Chondrocyte (in vitro differentiated cells): ENCODE results near the gene CDC42EP2. TPM values are rescaled to one million over a fixed set of nuclear protein-coding genes. Genes with fewer than 3 reads are reported as not detected.
A peak's percentile ranks its signal among the peaks of the same experiment; 100 is the strongest.

Experiments used
- DNase-seq: peaks from one replicate; pipeline ENCODE4 v3.0.0; 2021; ENCODE audit warnings: mixed read lengths, low spot score
- H3K27ac Mint-ChIP-seq: one replicate; pipeline ENCODE4 v1.8.0; 2021; ENCODE audit warnings: mild to moderate bottlenecking, moderate library complexity, mixed read lengths; ENCODE audit not compliant: unreplicated experiment
- H3K27me3 Mint-ChIP-seq: 2 replicates; pipeline ENCODE4 v1.8.0; 2021; ENCODE audit warnings: low read depth, mixed read lengths
- H3K36me3 Mint-ChIP-seq: 2 replicates; pipeline ENCODE4 v1.8.0; 2021; ENCODE audit warnings: low read depth, mixed read lengths
- H3K4me1 Mint-ChIP-seq: 2 replicates; pipeline ENCODE4 v1.8.0; 2021; ENCODE audit warnings: low read depth, mild to moderate bottlenecking, mixed read lengths
- H3K4me3 Mint-ChIP-seq: one replicate; pipeline ENCODE4 v1.8.0; 2021; ENCODE audit warnings: mild to moderate bottlenecking, moderate library complexity, mixed read lengths; ENCODE audit not compliant: unreplicated experiment
- H3K9me3 Mint-ChIP-seq: 2 replicates; pipeline ENCODE4 v1.8.0; 2021; ENCODE audit warnings: low read depth, mixed read lengths
- CTCF ChIP-seq: fragments of 200-600 bp; sonication (generic); IDR thresholded peaks from 2 replicates; pipeline ENCODE4 v1.5.0; 2021; ENCODE audit warnings: antibody characterized with exemption, mild to moderate bottlenecking, moderate library complexity
- total RNA-seq: library from RNA; stranded (reverse); gene quantifications from 3 replicates; pipeline ENCODE4 v1.2.1, GENCODE V29; 2021

CDC42EP2 gene
- total RNA-seq, 1 donor from 2014 or later = 12.8 TPM

DNA sequence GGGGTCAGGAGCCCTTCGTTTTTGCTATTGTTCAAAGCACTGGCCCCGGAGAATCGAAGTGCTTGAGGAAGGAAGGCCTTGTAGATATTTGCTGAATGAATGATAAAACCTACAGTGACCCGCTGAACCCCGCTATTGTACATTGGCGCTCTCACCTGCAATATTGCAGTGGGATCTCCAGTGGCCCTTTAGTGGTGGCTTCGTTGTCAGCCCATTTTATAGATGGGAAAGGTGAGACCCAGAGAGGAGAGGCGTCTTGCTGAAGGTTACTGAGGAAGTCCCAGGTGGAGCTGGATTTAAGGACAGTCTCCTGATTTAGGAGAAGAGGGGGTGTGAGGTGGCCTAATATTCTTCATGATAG is 1.2 kb downstream of the CDC42EP2 start:
- no peaks in the 10 kb centered on the region for H3K27me3 Mint-ChIP-seq
- peaks cover 4% of the 10 kb centered on the region for H3K36me3 Mint-ChIP-seq
- DNase-seq = no peak
- H3K4me3 Mint-ChIP-seq = peak overlapping the region; percentile 80
- peak; percentile 78 for TF ChIP-seq CTCF
- peaks cover 33% of the 10 kb centered on the region for H3K4me1 Mint-ChIP-seq
- H3K9me3 Mint-ChIP-seq = no peaks in the 10 kb centered on the region
- peak overlapping the region; percentile 95 for H3K27ac Mint-ChIP-seq

GRCh38 chr11:65316227-65317024 is 1.8 kb downstream of the CDC42EP2 start:
- Mint-ChIP-seq H3K4me1 (peaks cover 33% of the 10 kb centered on the region), H3K4me3 (peak overlapping the region; percentile 80), H3K27me3 (no peaks in the 10 kb centered on the region), H3K9me3 (no peaks in the 10 kb centered on the region), H3K36me3 (peaks cover 5% of the 10 kb centered on the region), H3K27ac (peak overlapping the region; percentile 95)
- no peak for DNase-seq
- TF ChIP-seq CTCF = no peak

DNA sequence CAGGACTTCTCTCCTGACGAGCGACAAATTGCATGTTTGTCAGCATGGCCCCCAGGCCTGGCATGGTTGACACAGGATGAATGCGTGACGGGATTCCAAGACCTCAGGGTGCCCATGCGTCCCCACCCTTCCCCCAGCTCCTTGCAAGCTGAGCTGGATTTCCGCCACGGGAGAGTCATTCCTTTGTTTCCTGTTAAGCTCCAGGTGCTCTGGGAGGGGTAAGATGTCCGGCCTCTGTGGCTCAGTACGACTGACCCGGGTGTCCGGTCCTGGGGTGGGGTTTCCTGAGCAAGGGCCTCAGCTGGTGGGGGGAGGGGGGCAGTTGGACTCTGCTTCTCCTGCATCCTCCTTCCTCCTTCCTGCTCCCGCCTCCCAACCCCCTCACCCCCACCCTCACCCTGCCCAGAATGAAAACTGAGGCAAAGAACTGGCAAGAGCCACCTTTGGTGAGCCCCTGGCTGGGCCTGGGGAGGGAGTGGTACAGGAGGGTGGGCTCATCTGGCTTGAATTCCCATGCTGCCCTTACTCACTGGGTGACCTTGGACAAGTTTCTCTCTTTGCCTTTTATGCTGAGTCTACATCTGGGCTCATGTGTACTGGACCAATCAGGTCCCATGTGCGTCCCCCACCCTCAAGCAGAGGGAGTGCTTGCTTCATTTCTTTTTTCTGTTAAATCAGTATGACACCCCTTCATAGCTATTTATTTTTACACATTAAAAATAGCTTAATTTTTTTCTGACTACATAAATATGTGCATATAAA is 2.5 kb downstream of the CDC42EP2 start:
- H3K4me1 Mint-ChIP-seq = peaks cover 33% of the 10 kb centered on the region
- TF ChIP-seq CTCF = peak; percentile 38
- H3K4me3 Mint-ChIP-seq = peak overlapping the region; percentile 80
- no peaks in the 10 kb centered on the region for H3K27me3 Mint-ChIP-seq
- H3K36me3 Mint-ChIP-seq = peaks cover 10% of the 10 kb centered on the region
- H3K9me3 Mint-ChIP-seq = no peaks in the 10 kb centered on the region
- DNase-seq = no peak
- peak overlapping the region; percentile 95 for H3K27ac Mint-ChIP-seq

DNA sequence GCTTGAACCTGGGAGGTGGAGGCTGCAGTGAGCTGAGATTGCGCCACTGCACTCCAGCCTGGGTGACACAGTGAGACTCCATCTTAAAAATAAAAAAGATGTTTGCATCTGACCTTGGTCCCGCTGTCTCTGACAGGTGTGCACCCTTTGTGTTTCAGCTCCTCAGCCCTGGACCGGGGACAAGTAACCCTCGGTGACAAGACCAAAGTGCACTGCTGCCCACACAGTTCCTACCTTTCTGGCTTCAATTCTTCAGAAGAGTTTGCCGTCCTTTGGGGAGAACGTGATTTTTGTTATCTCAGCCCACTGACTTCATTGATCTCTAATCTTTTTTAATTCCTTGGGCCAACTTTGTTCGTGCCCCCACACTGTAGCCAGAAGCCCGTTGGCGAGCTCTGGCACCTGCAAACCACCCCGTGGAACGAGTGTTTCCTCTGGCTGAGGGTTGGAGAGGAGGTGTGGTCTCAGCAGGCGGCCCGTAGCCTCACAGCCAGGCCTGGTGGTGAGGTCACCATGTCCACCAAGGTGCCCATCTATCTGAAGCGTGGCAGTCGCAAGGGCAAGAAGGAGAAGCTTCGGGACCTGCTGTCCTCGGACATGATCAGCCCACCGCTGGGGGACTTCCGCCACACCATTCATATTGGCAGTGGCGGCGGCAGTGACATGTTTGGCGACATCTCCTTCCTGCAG is 5.9 kb downstream of the CDC42EP2 start:
- TF ChIP-seq CTCF = no peak
- no peak for DNase-seq
- Mint-ChIP-seq H3K4me1 (peaks cover 22% of the 10 kb centered on the region), H3K9me3 (no peaks in the 10 kb centered on the region), H3K27me3 (no peaks in the 10 kb centered on the region), H3K4me3 (no peak overlapping the region), H3K27ac (no peak overlapping the region), H3K36me3 (peaks cover 15% of the 10 kb centered on the region)

- Mint-ChIP-seq H3K27me3 (no peaks in the 10 kb centered on the region), H3K9me3 (no peaks in the 10 kb centered on the region), H3K4me1 (peaks cover 16% of the 10 kb centered on the region), H3K36me3 (peaks cover 15% of the 10 kb centered on the region), H3K27ac (no peak overlapping the region), H3K4me3 (no peak overlapping the region)
- TF ChIP-seq CTCF = no peak
- DNase-seq = no peak
These were observed 6.4 kb downstream of the CDC42EP2 start for GRCh38 chr11:65321076-65321475.
